Body of pancreas (tissue), 4 donors: ENCODE data around the gene BMP6.
"Not testable (repeated sequence)": the region's sequence is repeated elsewhere in the genome, so short reads cannot be mapped to it uniquely, and the experiment has no call there.

Experiments
- POLR2A ChIP-seq, 3 donors: fragments of 450-650 bp; IDR thresholded peaks; one replicate each; pipeline ENCODE4 v1.6.1; 2016; ENCODE audit warnings: antibody characterized with exemption in 3 of 3, mild to moderate bottlenecking in 2 of 3
- TF ChIP-seq, protein P1 (sequence below), 7 experiments: fragments of 450-650 bp in 4 of 7; fragments of 200-600 bp in 3 of 7; sonication (generic) in 3 of 7; IDR thresholded peaks; one replicate each; pipeline ENCODE4 v1.5.1; 2016 to 2019; ENCODE audit warnings: antibody characterized with exemption in 7 of 7

DNA sequence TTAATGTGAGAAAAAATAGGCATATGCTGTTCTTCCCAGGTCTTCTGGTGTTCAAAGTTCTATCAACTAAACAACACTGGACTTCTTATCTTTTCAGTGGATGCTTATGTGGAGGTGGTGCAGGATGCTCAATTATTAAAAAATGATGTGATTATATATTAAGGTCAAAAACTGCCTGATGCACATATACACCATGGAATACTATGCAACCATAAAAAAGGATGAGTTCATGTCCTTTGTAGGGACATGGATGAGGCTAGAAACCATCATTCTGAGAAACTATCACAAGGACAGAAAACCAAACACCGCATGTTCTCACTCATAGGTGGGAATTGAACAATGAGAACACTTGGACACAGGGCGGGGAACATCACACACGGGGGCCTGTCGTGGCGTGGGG is 91.3 kb downstream of the BMP6 start:
- TF ChIP-seq, protein P1, sequence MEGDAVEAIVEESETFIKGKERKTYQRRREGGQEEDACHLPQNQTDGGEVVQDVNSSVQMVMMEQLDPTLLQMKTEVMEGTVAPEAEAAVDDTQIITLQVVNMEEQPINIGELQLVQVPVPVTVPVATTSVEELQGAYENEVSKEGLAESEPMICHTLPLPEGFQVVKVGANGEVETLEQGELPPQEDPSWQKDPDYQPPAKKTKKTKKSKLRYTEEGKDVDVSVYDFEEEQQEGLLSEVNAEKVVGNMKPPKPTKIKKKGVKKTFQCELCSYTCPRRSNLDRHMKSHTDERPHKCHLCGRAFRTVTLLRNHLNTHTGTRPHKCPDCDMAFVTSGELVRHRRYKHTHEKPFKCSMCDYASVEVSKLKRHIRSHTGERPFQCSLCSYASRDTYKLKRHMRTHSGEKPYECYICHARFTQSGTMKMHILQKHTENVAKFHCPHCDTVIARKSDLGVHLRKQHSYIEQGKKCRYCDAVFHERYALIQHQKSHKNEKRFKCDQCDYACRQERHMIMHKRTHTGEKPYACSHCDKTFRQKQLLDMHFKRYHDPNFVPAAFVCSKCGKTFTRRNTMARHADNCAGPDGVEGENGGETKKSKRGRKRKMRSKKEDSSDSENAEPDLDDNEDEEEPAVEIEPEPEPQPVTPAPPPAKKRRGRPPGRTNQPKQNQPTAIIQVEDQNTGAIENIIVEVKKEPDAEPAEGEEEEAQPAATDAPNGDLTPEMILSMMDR (IDR thresholded peaks at IDR 0.05), result not testable (repeated sequence)
- not testable (repeated sequence) for TF ChIP-seq POLR2A (IDR thresholded peaks at IDR 0.05)
